OCI-LY7 (cell line): ENCODE measurements around the gene STEEP1. TPM values are rescaled to one million over a fixed set of nuclear protein-coding genes. Genes with fewer than 3 reads are reported as not detected.

Experiments
- BruUV-seq: library from RNA; stranded (reverse); fragments of 400-500 nt; replicated peaks from 2 replicates; lab custom pipeline; 2021; lab: Mats Ljungman, UMichigan
- CTCF ChIA-PET: fragments of 300-600 bp; sonication (Branson Sonifier 250); formaldehyde crosslinking; loops from one replicate; lab custom pipeline; 2022; ENCODE audit warnings: antibody characterized with exemption; ENCODE audit not compliant: unreplicated experiment; lab: Charles Lee
- POLR2A ChIA-PET: fragments of 300-600 bp; sonication (Branson Sonifier 250); formaldehyde crosslinking; loops from one replicate; lab custom pipeline; 2022; ENCODE audit warnings: antibody characterized with exemption; lab: Charles Lee
- DNase-seq: peaks from one replicate; pipeline ENCODE4 v3.0.0-alpha.2; 2015; ENCODE audit warnings: low spot score
- H2AFZ ChIP-seq: fragments of 200-600 bp; sonication (generic), shearing (Covaris generic); 2 replicates; pipeline ENCODE4 v1.6.1; 2014; ENCODE audit warnings: mild to moderate bottlenecking, antibody characterized with exemption, low read length, moderate library complexity
- H3K27ac ChIP-seq: fragments of 200-600 bp; sonication (generic); 2 replicates; pipeline ENCODE4 v1.5.1; 2014; ENCODE audit warnings: mixed run types, low read depth, mild to moderate bottlenecking, moderate library complexity, low read length, inconsistent platforms; ENCODE audit not compliant: poor library complexity, severe bottlenecking
- H3K36me3 ChIP-seq: fragments of 200-600 bp; sonication (generic); 2 replicates; pipeline ENCODE4 v1.6.1; 2014; ENCODE audit warnings: mild to moderate bottlenecking, antibody characterized with exemption, low read length, moderate library complexity, mixed read lengths; ENCODE audit not compliant: insufficient read depth
- H3K4me1 ChIP-seq: fragments of 200-600 bp; sonication (generic); 2 replicates; pipeline ENCODE4 v1.5.1; 2014; ENCODE audit warnings: mild to moderate bottlenecking, low read length; ENCODE audit not compliant: insufficient read depth, poor library complexity, severe bottlenecking
- H3K4me2 ChIP-seq: fragments of 200-600 bp; sonication (generic); 2 replicates; pipeline ENCODE4 v1.6.1; 2014; ENCODE audit warnings: mild to moderate bottlenecking, low read length
- H3K4me3 ChIP-seq: fragments of 200-600 bp; sonication (generic); 2 replicates; pipeline ENCODE4 v1.5.1; 2014; ENCODE audit warnings: mild to moderate bottlenecking, low read depth, low read length; ENCODE audit not compliant: poor library complexity, severe bottlenecking
- H3K79me2 ChIP-seq: fragments of 200-600 bp; sonication (generic); 2 replicates; pipeline ENCODE4 v1.6.1; 2016; ENCODE audit warnings: low read depth, mild to moderate bottlenecking, low read length, moderate library complexity, mixed read lengths; ENCODE audit not compliant: insufficient read depth
- H3K9me2 ChIP-seq: fragments of 200-600 bp; sonication (generic); 2 replicates; pipeline ENCODE4 v1.6.1; 2016; ENCODE audit warnings: mild to moderate bottlenecking, low read length, mixed read lengths; ENCODE audit not compliant: insufficient read depth
- H3K9me3 ChIP-seq: fragments of 200-600 bp; sonication (generic); 2 replicates; pipeline ENCODE4 v1.6.1; 2014; ENCODE audit warnings: mild to moderate bottlenecking, mixed run types, low read length, mixed read lengths
- H4K20me1 ChIP-seq: fragments of 200-600 bp; sonication (generic); 2 replicates; pipeline ENCODE4 v1.6.1; 2014; ENCODE audit warnings: mild to moderate bottlenecking, antibody characterized with exemption, low read length, moderate library complexity, mixed read lengths; ENCODE audit not compliant: insufficient read depth
- CTCF ChIP-seq: fragments of 200-600 bp; sonication (generic); conservative IDR thresholded peaks from 2 replicates; pipeline ENCODE4 v1.5.1; 2014; ENCODE audit warnings: mild to moderate bottlenecking, antibody characterized with exemption, low read length, moderate library complexity, mixed read lengths
- EZH2phosphoT487 ChIP-seq: fragments of 200-600 bp; sonication (generic); IDR thresholded peaks from 2 replicates; pipeline ENCODE4 v1.6.1; 2018; ENCODE audit warnings: low read depth, borderline replicate concordance, mild to moderate bottlenecking, mixed run types, antibody characterized with exemption, low read length, moderate library complexity, mixed read lengths
- intact Hi-C: fragments of 100-400 bp; cut with micrococcal nuclease; formaldehyde crosslinking; loops from one replicate; pipeline ENCODE4 v1.10.0; 2022; ENCODE audit not compliant: unreplicated experiment
- total RNA-seq, 2 experiments: library from RNA; depleted of rRNA in 1 of 2; stranded (reverse); fragments of >200 nt in 1 of 2; shearing (Covaris generic) in 1 of 2; gene quantifications; 2 replicates each; pipeline ENCODE4 v1.2.3, GENCODE V29; 2014 to 2022

The STEEP1 gene
- total RNA-seq, 2 experiments from 2014 or later: 28.1 to 37.2 TPM

- Histone ChIP-seq H2AFZ (no peak overlapping the region), H3K4me3 (no peak overlapping the region), H3K36me3 (no peaks in the 10 kb centered on the region), H3K4me1 (no peaks in the 10 kb centered on the region), H3K9me2 (no peaks in the 10 kb centered on the region), H3K79me2 (no peaks in the 10 kb centered on the region), H3K9me3 (no peaks in the 10 kb centered on the region), H3K4me2 (no peak overlapping the region), H4K20me1 (no peaks in the 10 kb centered on the region), H3K27ac (no peak overlapping the region)
- BruUV-seq: no TSS peak
- no peak for DNase-seq
- intact Hi-C loops: no loop called here
- ChIA-PET CTCF (no interaction called here), POLR2A (no interaction called here)
- no peak for TF ChIP-seq CTCF
- no peak for TF ChIP-seq EZH2phosphoT487
Observed at GRCh38 chrX:119501511-119502148, 63.6 kb downstream of the STEEP1 start.

- Histone ChIP-seq H4K20me1 (no peaks in the 10 kb centered on the region), H3K79me2 (no peaks in the 10 kb centered on the region), H3K4me3 (no peak overlapping the region), H2AFZ (no peak overlapping the region), H3K4me1 (peaks cover 9% of the 10 kb centered on the region), H3K9me3 (no peaks in the 10 kb centered on the region), H3K36me3 (no peaks in the 10 kb centered on the region), H3K4me2 (no peak overlapping the region), H3K9me2 (no peaks in the 10 kb centered on the region), H3K27ac (no peak overlapping the region)
- BruUV-seq: no TSS peak
- no peak for DNase-seq
- TF ChIP-seq CTCF (no peak), EZH2phosphoT487 (no peak)
- ChIA-PET CTCF (no interaction called here), POLR2A (no interaction called here)
- intact Hi-C loops: no loop called here
Observed at GRCh38 chrX:119500061-119500800, 65.0 kb downstream of the STEEP1 start.

GRCh38 chrX:119497185-119497584 is 68.0 kb downstream of the STEEP1 start:
- Histone ChIP-seq H3K4me2 (no peak overlapping the region), H3K9me3 (no peaks in the 10 kb centered on the region)

More at GRCh38 chrX:119497185-119497584, 68.0 kb downstream of the STEEP1 start:
- Histone ChIP-seq H3K36me3 (no peaks in the 10 kb centered on the region), H4K20me1 (no peaks in the 10 kb centered on the region), H3K4me1 (peaks cover 9% of the 10 kb centered on the region), H3K27ac (no peak overlapping the region), H3K4me3 (no peak overlapping the region), H3K9me2 (no peaks in the 10 kb centered on the region), H2AFZ (no peak overlapping the region), H3K79me2 (no peaks in the 10 kb centered on the region)
- no TSS peak for BruUV-seq
- POLR2A ChIA-PET: interaction anchor here (0.9 kb wide), 1 partner anchor 36 kb away, joined by 3 read pairs; no protein-coding TSS in a partner anchor
- no peak for TF ChIP-seq EZH2phosphoT487
- TF ChIP-seq CTCF: no peak
- peak; percentile 16 for DNase-seq
- CTCF ChIA-PET: no interaction called here
- intact Hi-C loops: no loop called here
